NCI-H345 (cell line): ENCODE data around the gene IER3.
"Not testable (repeated sequence)": the region's sequence is repeated elsewhere in the genome, so short reads cannot be mapped to it uniquely, and the experiment has no call there.

Experiments used
- DNase-seq: peaks from one replicate; lab custom pipeline; 2025; lab: John Stamatoyannopoulos, UW

IER3 gene

DNA sequence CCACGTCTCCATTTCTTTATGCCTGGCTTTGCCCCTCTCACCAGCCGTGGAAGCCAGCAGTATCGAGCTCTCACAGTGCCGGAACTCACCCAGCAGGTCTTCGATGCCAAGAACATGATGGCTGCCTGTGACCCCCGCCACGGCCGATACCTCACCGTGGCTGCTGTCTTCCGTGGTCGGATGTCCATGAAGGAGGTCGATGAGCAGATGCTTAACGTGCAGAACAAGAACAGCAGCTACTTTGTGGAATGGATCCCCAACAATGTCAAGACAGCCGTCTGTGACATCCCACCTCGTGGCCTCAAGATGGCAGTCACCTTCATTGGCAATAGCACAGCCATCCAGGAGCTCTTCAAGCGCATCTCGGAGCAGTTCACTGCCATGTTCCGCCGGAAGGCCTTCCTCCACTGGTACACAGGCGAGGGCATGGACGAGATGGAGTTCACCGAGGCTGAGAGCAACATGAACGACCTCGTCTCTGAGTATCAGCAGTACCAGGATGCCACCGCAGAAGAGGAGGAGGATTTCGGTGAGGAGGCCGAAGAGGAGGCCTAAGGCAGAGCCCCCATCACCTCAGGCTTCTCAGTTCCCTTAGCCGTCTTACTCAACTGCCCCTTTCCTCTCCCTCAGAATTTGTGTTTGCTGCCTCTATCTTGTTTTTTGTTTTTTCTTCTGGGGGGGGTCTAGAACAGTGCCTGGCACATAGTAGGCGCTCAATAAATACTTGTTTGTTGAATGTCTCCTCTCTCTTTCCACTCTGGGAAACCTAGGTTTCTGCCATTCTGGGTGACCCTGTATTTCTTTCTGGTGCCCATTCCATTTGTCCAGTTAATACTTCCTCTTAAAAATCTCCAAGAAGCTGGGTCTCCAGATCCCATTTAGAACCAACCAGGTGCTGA lies 20.3 kb downstream of the IER3 start:
- not testable (repeated sequence) for DNase-seq

DNA sequence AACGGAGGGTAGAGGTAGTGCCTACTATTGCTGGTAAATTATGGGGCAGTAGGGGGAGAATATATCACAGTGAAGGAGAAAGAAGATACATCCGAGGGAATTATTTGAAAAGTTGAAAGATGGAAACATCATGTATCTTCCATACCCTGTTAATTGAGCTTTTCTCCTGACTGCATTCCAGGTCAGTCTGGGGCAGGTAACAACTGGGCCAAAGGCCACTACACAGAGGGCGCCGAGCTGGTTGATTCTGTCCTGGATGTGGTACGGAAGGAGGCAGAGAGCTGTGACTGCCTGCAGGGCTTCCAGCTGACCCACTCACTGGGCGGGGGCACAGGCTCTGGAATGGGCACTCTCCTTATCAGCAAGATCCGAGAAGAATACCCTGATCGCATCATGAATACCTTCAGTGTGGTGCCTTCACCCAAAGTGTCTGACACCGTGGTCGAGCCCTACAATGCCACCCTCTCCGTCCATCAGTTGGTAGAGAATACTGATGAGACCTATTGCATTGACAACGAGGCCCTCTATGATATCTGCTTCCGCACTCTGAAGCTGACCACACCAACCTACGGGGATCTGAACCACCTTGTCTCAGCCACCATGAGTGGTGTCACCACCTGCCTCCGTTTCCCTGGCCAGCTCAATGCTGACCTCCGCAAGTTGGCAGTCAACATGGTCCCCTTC lies 21.0 kb downstream of the IER3 start:
- not testable (repeated sequence) for DNase-seq

DNA sequence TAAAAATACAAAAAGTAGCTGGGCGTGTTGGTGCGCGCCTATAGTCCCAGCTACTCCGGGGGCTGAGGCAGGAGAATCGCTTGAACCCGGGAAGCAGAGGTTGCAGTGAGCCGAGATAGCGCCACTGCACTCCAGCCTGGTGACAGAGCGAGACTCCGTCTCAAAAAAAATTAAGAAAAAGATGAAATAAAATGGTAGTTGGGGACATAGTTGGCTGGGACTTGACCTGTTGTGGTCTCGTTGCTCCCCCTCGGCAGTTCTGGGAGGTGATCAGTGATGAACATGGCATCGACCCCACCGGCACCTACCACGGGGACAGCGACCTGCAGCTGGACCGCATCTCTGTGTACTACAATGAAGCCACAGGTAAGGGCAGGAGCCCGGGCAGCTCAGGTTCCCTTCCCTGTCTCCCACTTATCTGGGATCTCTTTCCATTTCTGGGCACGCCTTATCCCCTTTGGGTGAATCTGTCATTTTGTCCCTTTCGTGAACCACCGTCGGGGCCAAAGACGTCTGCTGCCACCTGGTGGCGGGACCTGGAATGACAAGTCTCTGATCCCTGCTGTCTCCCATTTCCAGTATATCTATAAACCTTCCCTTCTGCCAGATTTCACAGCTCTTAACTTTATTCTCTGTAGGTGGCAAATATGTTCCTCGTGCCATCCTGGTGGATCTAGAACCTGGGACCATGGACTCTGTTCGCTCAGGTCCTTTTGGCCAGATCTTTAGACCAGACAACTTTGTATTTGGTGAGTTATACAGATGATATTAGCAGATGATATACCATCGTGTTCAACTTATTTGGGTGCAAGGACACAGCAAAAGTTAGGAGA lies 21.9 kb downstream of the IER3 start:
- DNase-seq, result peak; percentile 79

DNA sequence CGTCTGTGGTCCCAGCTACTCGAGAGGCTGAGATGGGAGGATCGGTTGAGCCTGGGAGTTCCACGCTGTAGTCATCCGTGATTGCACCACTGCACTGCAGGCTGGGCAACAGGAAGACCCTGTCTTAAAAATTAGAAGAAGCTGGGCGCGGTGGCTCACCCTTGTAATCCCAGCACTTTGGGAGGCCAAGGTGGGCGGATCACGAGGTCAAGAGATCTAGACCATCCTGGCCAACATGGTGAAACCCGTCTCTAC lies 22.4 kb downstream of the IER3 start:
- DNase-seq, result not testable (repeated sequence)

DNA sequence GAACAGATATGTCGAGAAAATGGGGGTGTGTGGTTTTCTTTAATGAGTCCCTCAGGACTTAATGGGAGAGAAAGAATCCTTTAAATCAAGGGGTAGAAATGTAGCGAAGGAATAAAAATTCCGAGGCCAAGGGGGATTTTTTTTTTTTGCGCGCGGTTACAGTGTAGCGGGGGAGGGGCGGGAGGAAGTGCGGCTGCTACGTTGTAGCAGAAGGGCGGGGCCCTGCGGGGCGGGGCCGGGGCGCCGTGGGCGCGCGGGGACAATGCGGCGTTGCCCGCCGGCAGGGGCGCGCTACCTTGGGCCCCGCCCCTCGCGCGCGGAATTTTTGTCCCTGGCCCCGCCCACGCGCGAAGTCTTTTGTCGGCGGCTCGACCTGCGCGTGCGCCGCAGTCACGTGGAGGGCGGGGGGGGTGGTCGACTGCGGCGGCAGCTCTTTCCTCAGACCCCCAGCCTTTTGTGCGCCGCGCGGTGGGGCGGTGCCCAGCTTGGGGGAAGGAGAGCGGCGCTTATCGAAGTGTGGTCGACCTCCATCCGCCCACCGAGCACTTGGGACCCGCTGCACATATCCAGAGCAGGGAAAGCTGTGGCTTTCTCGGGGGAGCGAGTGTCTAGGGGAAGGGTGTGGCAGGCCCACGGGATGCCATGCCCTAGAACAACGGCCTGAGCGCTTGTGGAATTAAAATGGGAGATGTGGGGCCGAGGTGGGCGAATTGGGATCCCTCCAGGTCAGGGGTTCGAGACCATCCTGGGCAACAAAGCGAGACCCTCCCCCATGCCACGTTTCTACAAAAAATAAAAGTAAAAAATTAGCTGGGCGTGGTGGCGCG lies 22.9 kb downstream of the IER3 start:
- peak; percentile 95 for DNase-seq

DNA sequence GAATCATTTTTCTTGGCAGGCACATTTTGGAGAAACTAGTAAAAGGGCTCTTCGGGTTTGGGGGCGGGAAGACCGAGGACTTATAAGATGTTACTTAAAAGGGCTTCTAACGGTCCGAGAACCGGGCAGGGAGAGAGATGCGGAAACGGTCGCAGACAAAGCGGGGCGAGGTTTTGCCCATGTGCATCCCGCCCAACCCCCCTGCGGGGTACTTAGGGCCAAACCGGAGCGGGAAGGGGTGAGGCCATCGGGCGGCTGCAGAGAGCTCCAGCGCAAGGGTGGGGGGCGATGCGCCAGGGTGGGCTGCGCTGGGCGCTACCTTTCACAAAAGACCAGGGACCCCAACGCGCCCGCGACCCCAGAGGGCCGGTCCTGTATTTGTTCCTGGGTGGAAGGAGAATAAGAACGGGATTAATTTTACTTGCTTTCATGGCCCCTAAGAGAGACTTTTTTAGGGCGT lies 23.6 kb downstream of the IER3 start:
- DNase-seq, result peak; percentile 76

DNA sequence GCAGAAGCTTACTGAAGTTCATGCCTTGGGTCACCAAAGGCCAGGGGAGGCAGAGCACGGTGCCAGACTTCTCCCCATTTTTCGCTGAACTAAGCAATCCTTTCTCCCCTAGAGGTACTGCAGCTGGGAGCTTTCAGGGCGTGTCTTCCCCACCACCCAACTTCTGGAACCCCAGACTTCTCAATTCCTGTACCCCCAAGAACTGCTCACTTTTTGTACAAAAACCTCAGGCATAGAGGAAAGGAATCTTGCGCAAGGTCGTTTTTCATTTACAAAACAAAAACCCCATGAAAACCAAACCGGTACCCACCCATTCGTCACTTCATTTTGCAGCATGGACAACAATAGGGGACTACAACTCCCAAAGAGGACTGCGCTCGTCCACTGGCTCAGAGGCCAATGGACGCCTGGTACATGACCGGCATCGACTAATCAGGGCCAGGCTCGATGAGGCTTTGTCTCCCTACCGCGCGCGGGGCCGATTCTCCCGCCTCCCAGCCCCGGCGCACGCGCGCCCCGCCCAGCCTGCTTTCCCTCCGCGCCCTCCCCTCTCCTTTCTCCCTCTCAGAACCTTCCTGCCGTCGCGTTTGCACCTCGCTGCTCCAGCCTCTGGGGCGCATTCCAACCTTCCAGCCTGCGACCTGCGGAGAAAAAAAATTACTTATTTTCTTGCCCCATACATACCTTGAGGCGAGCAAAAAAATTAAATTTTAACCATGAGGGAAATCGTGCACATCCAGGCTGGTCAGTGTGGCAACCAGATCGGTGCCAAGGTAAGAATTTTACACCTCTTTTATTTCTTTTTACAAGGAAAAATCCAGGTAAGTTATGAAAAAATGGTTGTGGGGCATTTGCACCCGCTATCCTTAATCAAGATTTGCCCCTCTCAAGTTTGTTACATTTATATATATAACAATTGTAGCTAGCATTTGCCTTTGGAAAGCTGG lies 24.3 kb downstream of the IER3 start, which contains the start of gene TUBB:
TSS of gene TUBB (plus strand) at position 562 of the 947 bp plus-strand sequence. CDS start at position 717, 155 bp downstream.
- DNase-seq, result peak; percentile 99

DNA sequence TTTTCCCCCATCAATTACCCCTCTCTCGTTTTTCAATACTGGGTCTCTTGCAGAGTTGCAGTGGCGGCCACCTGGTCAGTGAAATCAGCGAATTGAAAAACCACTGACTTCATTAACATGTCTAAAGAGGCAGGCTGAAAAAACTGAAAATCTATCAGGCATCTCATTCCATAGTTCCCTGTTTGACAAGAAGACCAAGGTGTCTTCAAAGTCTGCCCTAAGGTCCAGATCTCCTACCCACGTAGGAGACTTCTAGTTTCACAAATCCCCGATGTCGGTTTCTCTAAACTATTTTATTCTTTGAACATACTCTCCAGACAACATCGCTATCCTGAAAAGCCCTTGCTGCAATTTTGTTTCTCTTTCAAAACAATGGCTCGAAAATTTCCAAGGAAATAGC lies 25.0 kb downstream of the IER3 start:
- DNase-seq, result no peak

DNA sequence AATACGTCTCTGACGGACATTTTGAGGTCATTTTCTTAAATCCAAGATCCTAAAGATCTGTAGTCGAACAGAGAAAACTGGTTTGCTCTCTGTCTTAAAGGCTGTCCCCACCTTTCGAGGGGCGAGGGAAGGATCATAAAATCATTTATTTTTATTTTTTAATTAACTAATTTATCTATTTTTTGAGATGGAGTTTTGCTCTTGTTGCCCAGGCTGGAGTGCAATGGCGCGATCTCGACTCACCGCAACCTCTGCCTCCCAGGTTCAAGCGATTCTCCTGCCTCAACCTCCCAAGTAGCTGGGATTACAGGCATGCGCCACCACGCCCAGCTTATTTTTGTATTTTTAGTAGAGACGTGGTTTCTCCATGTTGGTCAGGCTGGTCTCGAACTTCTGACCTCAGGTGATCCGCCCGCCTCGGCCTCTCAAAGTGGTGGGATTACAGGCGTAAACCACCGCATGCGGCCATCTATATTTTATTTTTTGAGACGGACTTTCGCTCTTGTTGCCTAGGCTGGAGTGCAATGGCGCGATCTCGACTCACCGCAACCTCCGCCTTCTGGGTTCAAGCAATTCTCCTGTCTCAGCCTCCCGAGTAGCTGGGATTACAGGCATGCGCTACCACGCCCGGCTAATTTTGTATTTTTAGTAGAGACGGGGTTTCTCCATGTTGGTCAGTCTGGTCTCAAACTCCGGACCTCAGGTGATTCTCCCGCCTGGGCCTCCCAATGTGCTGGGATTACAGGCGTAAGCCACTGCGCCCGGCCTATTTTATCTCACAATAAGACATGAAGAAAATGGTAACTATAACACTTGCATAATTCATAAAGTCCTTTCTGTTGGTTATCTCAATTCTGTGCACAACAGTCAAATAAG lies 26.3 kb downstream of the IER3 start:
- not testable (repeated sequence) for DNase-seq

DNA sequence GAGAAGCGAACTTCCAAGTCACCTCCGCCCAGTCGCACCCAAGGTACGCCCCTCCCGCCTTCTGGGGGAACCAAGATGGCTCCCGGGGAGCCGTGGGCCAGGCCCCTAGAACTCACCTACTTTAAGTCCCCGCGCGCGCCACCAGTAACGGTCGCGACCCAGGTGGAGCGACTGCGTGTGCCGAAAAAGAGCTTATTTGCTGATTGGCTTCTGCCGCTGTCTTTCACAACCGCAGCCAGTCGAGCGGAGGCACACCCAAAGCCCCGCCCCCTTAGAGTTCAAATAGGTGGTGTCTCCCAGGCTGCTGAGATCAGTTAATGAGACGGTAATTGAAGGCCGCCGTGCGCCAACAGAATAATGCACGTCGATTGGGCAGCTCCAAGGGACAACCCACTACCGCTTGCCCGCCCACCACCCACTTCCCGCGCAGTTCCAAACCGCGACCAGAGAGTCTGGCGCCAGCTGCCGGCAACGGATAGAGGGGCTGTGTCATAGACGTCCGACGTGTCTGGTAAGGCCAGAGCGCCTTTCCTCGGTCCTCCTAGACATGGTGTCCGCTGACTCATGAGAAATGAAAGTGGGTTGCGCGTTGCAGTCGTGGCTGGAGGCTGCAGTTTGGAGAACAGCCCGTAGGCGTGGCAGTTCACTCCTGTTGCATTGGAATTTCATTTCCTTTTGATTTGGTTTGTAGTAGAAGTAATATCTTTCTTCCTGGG lies 27.1 kb downstream of the IER3 start, which contains the start of gene MDC1:
TSS of gene MDC1 (minus strand) at position 153 of the 716 bp plus-strand sequence. CDS start 2,106 bp downstream, outside the sequence.
- peak; percentile 99 for DNase-seq

DNA sequence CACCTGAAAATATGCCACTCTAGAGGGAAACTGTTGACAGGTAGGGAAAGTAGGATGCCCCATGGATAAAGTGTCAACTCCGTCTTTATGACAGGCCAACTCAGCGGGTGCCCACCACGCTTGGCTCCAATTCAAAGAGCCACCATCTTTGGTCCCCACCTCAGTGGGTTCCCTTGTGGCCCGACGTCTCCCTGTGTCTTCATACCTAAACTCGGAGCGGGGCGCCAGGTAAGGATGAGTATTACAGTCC lies 27.5 kb downstream of the IER3 start:
- no peak for DNase-seq

DNA sequence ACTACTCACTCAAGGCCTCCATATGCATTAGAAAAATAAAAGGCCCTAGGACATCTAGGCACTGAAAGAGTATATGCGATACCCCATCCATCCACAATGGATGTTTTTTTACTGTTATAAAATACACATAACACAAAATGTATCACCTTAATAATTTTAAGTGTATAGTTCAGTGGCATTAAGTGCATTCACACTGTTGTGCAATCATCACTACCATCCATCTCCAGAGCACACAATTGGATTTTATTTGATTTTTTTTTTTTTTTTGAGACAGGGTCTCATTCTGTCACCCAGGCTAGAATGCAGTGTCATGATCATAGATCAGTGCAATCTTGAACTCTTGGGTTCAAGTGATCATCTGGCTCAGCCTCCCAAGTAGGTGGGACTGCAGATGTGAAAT lies 30.1 kb downstream of the IER3 start:
- DNase-seq, result no peak

DNA sequence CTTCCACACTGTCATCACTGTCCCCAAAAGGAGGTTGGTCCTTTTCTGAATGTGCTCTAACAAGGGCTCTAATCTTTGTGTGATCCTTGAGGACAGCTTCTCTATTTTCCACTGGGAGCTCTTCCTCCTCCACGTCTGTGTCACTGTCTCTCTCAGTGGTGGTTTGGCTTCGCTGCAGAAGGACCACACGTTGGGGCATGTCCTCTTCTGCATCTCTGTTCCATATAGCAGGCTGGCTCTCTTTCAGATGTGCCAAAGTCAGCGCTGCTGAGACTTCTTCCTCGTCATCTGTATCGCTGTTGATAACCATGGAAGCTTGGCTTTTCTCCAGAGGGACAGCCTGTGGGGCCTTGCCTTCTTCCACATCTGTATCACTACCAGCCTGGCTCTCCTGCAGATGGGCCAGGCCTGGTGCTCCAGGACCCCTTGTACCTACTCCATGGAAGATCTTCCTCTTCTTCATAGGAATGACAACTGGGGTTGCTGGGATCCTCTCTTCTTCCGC lies 31.9 kb downstream of the IER3 start:
- no peak for DNase-seq

DNA sequence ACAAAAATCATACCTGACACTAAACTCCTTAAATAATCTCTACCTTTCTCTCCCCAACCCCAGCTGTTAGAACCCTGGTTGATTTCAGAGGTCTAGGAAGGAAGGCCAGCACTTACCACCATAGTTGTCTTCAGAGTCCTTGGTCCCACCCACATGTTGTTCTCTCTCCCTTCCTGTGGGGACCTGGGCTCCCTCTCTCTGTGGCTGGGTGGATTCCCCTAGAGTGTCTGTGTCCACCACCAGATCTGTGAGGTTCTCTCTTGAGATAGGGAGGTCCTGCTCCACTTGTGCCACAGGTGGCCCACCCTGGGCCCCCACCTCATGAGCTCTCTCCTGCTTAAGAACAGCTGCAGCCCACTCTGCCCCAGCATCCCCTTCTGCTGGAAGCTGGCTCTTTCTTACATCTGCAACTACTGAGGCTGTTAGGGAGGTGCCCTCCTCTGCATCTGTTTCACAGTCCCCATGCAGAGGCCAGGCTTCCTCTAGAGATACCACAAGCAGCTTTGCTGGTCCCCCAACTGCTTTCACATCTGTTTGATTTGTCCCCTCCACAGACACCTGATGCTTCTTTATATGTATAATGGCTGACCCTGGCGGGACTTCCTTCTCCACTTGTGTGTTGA lies 32.5 kb downstream of the IER3 start:
- DNase-seq, result no peak

DNA sequence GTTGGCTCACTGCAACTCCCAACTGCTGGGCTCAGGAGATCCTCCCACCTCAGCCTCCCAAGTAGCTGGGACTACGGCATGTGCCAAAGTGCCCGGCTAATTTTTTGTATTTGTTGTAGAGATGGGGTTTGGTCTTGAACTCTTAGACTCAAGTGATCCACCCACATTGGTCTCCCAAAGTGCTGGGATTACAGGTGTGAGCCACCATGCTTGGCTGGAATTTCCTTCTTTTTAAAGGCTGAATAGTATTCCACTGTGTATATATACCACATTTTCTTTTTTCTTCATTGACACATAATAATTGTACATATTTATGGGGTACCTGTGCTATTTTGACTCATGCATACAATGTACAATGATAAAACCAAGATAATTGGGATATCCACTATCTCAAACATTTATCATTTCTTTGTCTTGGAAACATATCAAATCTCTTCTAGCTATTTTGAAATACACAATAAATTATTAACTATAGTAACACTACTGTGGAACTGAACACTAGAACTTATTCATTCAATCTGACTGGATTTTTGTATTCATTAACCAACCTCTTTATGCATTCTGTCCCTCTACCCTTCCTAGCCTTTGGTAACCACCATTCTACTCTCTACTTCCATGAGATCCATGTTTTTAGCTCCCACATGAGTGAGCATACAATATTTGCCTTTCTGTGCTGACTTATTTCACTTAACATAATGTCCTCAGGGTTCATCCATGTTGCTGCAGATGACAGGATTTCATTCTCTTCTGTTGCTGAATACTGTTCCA lies 35.1 kb downstream of the IER3 start:
- DNase-seq, result no peak

DNA sequence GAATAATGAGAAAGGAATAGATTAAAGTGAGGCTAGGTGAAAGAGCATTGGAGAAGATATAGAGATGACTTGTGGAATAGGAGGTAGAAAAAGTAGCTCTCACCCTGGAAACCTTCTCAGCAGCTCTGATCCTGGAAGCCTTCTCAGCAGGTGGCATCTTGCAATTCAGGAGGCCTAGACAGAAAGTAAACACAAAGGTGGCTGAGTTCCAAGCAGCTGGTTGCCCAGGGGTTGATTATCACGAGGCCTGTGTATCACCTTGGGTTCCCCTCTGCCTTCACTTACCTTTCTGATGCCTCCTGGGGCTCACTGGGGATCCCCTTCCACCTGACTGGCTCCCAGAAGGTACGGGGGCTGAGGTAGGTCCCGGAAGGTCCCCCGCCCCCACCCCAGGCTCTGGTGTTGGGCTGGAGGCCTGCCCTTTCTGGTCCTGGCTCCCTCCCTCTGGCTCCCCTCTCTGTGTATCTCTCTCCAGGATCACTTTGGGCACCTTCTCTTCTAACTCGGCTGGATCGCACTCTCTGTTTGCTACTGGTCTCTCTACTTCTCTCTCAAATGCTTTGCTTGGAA lies 37.0 kb downstream of the IER3 start:
- DNase-seq, result peak; percentile 92

DNA sequence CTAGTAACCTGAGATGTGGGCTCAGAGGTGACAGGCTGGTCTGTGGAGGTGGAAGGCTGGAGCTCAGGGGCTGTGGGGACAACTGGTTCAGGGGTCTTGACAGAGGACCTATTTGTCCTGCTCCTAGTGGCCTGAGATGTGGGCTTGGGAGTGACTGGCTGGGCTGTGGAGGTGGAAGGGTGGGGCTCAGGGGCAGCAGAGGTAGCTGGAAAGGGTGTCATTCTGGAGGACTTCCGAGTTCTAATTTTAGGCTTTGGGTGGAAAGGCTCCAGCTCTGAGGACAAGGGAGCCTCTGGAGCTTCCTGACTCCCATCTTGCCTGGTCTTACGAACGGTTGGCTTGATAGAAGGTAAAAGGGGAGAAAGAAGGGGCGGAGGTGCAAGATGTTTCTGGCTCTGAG lies 38.7 kb downstream of the IER3 start:
- no peak for DNase-seq
